Neural crest cell (in vitro differentiated cells): ENCODE results near the gene PTPN20. TPM values are rescaled to one million over a fixed set of nuclear protein-coding genes. Genes with fewer than 3 reads are reported as not detected.

ENCODE experiments used
- DNase-seq: peaks from one replicate; pipeline ENCODE4 v3.0.0; 2021; ENCODE audit warnings: low read depth, mixed read lengths, low spot score
- H3K27ac Mint-ChIP-seq: one replicate; pipeline ENCODE4 v1.8.0; 2021; ENCODE audit warnings: mild to moderate bottlenecking, mixed read lengths; ENCODE audit not compliant: unreplicated experiment
- H3K27me3 Mint-ChIP-seq: 2 replicates; pipeline ENCODE4 v1.8.0; 2021; ENCODE audit warnings: low read depth, mild to moderate bottlenecking, mixed read lengths
- H3K36me3 Mint-ChIP-seq: 2 replicates; pipeline ENCODE4 v1.8.0; 2021; ENCODE audit warnings: low read depth, mild to moderate bottlenecking, mixed read lengths
- H3K4me1 Mint-ChIP-seq: 2 replicates; pipeline ENCODE4 v1.8.0; 2021; ENCODE audit warnings: mixed read lengths
- H3K4me3 Mint-ChIP-seq: one replicate; pipeline ENCODE4 v1.8.0; 2021; ENCODE audit warnings: mild to moderate bottlenecking, mixed read lengths
- H3K9me3 Mint-ChIP-seq: 2 replicates; pipeline ENCODE4 v1.8.0; 2021; ENCODE audit warnings: mixed read lengths
- total RNA-seq: library from RNA; stranded (reverse); gene quantifications from 2 replicates; pipeline ENCODE4 v1.2.1, GENCODE V29; 2021
- TF ChIP-seq, protein P1 (sequence below): fragments of 200-600 bp; sonication (generic); conservative IDR thresholded peaks from 2 replicates; pipeline ENCODE4 v1.5.0; 2021; ENCODE audit warnings: antibody characterized with exemption, mild to moderate bottlenecking

Gene PTPN20
- total RNA-seq, 1 donor from 2014 or later, result not detected

DNA sequence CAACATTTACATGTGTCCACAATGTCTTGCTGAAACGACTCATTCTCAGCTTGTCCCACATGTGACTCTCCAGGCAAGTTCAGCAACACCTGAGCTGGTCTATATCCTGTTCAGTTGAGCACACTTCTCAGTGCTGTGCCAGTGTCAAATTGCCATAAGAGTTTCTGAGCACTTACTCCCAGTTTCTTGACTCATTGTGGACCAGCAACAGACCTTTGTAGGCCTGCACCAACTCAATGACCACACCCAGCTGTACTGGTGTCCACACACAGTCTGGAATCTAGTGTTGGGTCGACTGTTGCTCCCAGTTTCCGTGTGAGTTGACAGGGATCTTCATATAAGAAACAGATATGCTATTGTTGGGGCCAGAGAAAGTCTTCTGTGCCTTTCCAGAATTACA is 88.0 kb downstream of the PTPN20 start:
- no peaks in the 10 kb centered on the region for H3K4me1 Mint-ChIP-seq
- peaks cover 10% of the 10 kb centered on the region for H3K9me3 Mint-ChIP-seq
- H3K4me3 Mint-ChIP-seq, result no peak overlapping the region
- no peak for DNase-seq
- H3K27ac Mint-ChIP-seq, result no peak overlapping the region
- no peaks in the 10 kb centered on the region for H3K36me3 Mint-ChIP-seq
- TF ChIP-seq, protein P1, sequence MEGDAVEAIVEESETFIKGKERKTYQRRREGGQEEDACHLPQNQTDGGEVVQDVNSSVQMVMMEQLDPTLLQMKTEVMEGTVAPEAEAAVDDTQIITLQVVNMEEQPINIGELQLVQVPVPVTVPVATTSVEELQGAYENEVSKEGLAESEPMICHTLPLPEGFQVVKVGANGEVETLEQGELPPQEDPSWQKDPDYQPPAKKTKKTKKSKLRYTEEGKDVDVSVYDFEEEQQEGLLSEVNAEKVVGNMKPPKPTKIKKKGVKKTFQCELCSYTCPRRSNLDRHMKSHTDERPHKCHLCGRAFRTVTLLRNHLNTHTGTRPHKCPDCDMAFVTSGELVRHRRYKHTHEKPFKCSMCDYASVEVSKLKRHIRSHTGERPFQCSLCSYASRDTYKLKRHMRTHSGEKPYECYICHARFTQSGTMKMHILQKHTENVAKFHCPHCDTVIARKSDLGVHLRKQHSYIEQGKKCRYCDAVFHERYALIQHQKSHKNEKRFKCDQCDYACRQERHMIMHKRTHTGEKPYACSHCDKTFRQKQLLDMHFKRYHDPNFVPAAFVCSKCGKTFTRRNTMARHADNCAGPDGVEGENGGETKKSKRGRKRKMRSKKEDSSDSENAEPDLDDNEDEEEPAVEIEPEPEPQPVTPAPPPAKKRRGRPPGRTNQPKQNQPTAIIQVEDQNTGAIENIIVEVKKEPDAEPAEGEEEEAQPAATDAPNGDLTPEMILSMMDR, result no peak
- no peaks in the 10 kb centered on the region for H3K27me3 Mint-ChIP-seq

DNA sequence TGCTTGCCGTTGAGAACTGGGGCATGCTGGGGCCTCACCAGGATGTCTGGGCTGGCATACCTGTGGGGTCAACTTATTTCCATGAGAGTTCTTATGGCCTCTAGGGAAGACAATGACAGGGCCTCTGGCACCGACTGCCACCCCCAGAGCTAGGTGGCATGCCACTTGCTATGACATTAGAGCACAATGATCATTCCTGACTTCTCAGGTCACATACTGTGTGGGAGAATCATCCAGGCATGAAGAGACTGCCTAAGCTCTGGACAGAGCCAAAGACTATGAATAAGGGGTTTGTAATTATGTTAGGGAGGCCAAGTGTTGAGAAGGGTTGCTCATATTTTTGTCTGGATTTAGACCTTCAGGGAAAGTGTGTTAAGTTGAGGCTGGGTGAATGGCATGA is 97.5 kb downstream of the PTPN20 start:
- DNase-seq, result no peak
- Mint-ChIP-seq H3K9me3 (peaks cover 3% of the 10 kb centered on the region), H3K4me1 (peaks cover 10% of the 10 kb centered on the region), H3K27ac (no peak overlapping the region), H3K36me3 (no peaks in the 10 kb centered on the region), H3K4me3 (no peak overlapping the region), H3K27me3 (peaks cover 4% of the 10 kb centered on the region)
- TF ChIP-seq, protein P1, result no peak

DNA sequence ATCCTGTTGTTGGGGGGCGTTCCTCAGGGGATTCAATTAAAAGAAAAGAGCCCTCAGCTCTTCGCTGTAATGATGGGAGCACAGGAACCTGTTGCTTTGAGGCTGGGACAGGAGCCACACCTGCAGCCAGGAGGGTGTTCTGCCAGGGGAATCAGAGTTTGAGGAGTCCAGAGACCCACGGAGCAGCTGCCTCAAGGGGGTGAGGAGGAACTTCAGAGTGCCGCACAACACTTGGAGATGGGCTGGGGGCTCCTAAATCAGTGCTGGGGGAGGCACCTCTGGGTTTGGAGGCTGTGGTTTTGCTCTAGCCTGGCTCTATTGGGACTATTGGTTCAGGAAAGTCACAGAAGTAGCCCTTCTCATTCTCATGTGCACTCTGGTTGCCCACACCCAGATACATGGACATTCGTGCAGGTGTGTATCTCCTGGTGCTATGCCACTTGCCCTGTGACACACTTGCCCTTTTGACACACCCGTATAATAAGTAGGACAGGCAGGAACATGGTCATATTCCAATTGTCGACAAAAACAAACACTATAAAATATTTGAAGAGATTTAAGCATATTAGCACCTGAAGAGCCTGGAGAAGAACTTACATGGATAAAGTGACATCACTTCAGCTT is 98.1 kb downstream of the PTPN20 start:
- Mint-ChIP-seq H3K4me1 (peaks cover 10% of the 10 kb centered on the region), H3K9me3 (peaks cover 3% of the 10 kb centered on the region), H3K36me3 (no peaks in the 10 kb centered on the region), H3K27ac (no peak overlapping the region), H3K27me3 (peaks cover 4% of the 10 kb centered on the region), H3K4me3 (no peak overlapping the region)
- no peak for DNase-seq
- TF ChIP-seq, protein P1, result no peak

DNA sequence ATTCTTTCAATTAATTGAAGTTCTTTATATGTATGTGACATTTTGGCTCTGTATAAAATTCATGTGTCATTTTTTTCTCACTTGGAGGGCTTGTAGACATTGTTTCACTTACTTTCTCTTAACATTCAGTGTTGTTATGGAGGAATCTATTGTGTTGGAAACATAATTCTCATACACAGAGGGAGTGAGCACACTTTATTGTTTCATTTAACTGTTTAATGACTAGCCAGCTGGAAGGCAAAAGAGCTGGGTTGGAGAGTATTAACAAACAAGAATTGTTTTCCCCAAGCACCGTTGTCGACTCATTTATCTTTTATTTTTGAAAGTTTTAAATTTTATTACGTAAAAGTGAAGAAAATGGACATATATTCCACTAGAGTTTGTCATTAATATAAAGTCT is 98.8 kb downstream of the PTPN20 start:
- Mint-ChIP-seq H3K27me3 (peaks cover 4% of the 10 kb centered on the region), H3K4me3 (no peak overlapping the region), H3K27ac (no peak overlapping the region), H3K4me1 (peaks cover 10% of the 10 kb centered on the region), H3K9me3 (peaks cover 3% of the 10 kb centered on the region), H3K36me3 (no peaks in the 10 kb centered on the region)
- TF ChIP-seq, protein P1, result no peak
- no peak for DNase-seq

DNA sequence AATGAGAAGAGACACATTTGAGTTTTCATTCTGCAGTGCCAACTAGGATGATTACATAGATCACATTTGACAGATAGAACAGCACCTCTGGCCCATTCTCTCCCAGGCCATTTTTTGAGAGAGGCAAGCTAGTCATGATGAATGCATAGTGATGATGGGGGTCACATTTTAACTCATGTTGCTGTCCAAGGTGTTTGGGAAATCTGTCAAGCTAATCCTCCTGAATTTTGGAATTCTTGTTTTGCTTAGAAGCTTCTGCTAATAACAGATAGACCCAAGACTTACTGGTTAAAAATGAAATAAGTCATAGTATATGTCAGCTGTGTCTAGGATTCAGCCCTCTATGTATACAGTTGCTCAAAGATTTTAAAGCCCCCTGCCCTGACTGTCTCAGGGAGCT is 101.0 kb downstream of the PTPN20 start:
- H3K27me3 Mint-ChIP-seq, result peaks cover 4% of the 10 kb centered on the region
- TF ChIP-seq, protein P1, result no peak
- no peak for DNase-seq

More for the DNA sequence above, 101.0 kb downstream of the PTPN20 start:
- Mint-ChIP-seq H3K4me1 (peaks cover 10% of the 10 kb centered on the region), H3K9me3 (peaks cover 3% of the 10 kb centered on the region), H3K4me3 (no peak overlapping the region), H3K27ac (peak overlapping the region; percentile 94), H3K36me3 (no peaks in the 10 kb centered on the region)
